Medulla oblongata (tissue), 1 donor: ENCODE measurements around the gene GAPDHS.
A peak's percentile ranks its signal among the peaks of the same experiment; 100 is the strongest.

Experiments
- DNase-seq: peaks from one replicate; pipeline ENCODE4 v3.0.0-alpha.2; 2015; ENCODE audit errors: extremely low spot score

Gene GAPDHS

DNA sequence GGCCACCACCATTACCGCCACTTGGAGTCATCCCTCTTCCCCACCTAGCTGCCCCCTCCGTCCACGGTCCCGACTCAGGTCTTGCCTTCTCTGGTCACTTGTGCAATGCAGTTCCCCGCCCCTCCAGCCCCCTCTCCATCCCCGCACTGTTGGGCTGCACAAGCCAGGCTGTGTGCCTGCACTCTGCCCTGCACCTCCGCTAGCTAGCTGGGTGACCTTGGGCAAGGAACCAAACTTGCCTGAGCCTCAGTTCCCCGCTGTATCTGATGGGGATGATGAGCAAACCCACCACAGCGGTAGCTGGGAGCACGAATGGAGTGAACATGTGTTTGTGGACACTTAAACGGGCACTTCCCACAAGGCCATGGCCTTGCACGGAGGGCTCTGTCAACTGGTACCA, 6.6 kb downstream of the GAPDHS start:
- DNase-seq: no peak

GRCh38 chr19:35540356-35540927, 7.2 kb downstream of the GAPDHS start:
- DNase-seq: no peak

- no peak for DNase-seq
Observed at GRCh38 chr19:35542209-35542608, 9.0 kb downstream of the GAPDHS start.

DNA sequence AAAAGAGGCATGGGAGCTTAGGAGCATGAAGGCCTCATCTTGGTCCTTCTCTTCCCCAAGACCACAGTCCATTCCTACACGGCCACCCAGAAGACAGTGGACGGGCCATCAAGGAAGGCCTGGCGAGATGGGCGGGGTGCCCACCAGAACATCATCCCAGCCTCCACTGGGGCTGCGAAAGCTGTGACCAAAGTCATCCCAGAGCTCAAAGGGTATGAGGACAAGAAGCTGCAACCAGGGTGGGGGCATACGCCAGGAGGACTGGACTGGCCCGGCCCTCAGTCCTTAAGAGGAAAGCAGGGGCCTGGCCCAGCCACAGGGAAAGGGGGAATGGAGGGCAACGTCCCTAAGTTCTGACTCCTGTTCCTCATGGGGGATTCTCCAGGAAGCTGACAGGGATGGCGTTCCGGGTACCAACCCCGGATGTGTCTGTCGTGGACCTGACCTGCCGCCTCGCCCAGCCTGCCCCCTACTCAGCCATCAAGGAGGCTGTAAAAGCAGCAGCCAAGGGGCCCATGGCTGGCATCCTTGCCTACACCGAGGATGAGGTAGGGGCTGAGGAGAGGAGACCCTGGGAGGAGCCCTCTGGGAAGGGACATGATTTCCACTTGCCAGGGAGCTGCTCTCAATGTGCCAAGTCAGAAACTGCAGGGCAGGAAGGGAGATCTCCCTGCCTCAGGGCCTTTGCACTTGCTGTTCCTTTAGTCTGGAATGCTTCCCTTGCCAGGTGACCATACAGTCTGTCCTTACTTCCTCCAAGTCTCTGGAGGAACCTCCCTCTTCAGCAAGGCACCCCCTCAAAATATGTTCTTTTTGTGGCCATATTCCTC, 10.2 kb downstream of the GAPDHS start:
- no peak for DNase-seq

- no peak for DNase-seq
Observed at GRCh38 chr19:35544110-35544802, 11.0 kb downstream of the GAPDHS start.

- DNase-seq: peak; percentile 93
Observed at GRCh38 chr19:35545001-35545854, 12.0 kb downstream of the GAPDHS start, which contains the start of gene TMEM147. Gene TMEM147 (plus strand): TSS chr19:35545626. CDS start chr19:35545740, 114 bp downstream.

DNA sequence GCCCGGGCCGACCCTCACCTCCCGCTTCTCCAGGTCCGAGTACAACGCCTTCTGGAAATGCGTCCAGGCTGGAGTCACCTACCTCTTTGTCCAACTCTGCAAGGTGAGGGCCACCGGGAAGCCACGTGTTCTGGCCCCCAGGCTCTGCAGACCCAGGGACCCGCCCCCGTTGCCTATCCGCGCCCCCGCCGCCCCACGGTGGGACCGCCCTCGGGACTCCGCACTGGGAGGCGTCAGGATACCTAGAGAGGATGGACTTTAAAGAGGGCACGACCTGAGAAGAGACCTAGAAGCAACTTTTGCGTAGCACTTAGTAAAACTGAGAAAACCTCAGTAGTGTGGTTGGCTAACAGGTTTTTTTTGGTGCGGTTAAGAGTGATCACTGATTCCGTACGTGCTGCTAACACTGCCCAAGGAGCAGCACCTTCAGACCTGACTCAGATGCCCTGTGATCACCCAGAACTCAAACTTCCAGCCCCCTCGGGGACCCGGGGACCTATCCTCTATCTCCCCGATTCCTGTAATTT, 12.7 kb downstream of the GAPDHS start:
- no peak for DNase-seq

DNA sequence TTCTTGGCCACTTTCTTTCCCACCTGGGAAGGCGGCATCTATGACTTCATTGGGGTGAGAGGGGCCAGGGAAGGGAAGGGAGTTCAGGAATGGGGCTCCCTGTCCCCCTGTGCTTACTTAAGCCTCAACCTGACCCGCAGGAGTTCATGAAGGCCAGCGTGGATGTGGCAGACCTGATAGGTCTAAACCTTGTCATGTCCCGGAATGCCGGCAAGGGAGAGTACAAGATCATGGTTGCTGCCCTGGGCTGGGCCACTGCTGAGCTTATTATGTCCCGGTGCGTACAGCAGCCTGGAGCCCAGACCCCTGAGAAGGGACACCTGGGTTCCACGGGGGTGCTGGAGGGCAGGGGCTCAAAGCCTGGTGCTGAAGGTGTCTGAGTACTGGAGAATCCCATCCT, 13.3 kb downstream of the GAPDHS start:
- no peak for DNase-seq

DNA sequence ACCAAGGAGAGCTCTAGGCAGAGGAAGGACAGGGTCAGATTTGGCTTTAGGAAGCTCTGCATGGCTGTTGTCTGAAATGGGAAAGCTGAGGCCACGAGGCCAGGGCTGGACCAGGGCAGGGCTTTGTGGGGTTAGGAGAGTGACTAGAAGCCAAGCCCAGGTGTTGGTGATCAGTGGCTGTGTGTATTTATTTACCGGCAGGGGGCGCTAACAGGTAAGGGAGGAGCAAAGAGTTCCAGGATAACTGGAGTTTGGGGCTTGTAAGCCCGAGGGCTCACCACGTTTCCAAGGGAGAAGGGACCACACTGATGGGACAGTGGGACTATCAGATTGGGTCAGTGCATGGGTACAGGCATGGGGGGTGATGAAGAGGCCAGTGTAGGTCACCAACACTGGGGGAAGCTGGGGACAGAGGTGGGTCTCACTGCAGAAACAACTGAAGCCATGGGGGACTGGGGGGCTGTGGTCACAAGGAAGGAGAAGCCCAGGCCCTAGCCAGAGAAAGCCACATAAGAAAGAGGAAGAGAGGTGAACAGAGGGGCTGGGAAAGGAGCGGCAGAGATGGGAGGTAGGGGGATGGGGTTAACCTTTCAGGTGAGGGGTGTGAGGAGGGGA, 16.0 kb downstream of the GAPDHS start:
- peak; percentile 76 for DNase-seq

DNA sequence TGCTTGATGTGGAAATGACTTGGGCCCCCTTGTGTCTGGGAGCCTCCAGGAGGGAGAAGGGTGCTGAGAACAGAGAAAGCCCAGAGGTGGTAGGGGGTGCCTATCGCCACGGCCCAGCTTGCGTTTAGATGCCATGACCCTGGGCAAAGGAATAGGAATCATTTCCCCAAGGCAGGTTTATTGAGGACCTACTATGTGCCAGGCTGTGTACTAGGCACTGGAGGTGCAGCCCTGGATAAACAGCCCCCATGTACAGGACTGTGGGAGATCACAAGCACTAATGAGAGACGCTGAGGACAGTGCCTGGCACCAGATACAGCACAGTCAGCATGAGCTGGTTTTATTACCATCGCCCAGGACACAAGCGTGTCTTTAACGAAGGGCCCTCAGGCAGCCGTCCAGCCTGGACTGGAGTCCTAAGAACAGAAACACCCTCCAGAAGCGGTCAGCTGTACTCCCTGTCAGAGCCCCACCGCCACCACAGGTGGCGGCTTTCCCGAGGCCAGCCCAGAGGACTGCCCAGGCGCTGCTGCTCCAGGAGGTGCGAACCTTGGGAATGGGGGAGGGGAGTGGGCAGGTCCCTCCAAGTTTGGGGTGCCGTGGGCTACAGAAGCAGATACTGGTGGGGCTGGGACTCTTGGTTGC, 16.7 kb downstream of the GAPDHS start:
- DNase-seq: no peak

GRCh38 chr19:35551091-35551810, 18.0 kb downstream of the GAPDHS start:
- DNase-seq: no peak

GRCh38 chr19:35552534-35553384, 19.5 kb downstream of the GAPDHS start:
- no peak for DNase-seq

DNA sequence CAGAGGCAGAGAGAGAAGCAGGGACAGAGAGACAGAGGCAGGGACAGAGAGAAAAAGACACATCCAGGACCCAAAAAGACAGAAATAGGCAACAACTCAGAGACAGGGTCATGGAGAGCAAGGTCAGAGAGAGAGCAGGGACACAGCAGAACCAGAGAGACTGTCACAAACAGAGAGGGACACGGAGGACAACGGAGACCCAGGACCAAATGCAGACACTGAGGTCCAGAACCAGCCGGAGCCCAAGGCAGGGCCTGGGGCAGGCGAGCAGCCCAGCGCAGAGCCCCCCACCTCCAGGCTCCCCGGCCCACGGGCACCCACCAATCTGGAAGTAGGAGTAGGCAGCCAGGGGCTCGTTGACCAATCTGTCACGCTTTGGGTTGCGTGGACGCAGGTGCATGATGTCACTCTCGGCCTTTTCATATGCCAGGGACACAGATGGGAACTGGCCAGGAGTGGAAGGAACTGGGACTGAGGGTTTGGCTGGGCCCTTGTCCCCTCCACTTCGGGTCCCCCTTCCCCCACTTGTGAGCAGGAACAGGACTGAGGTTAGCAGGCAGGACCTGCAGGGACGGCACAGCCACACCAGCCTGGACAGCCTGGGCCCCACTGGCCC, 20.2 kb downstream of the GAPDHS start:
- no peak for DNase-seq

GRCh38 chr19:35554076-35554475, 20.8 kb downstream of the GAPDHS start:
- no peak for DNase-seq

DNA sequence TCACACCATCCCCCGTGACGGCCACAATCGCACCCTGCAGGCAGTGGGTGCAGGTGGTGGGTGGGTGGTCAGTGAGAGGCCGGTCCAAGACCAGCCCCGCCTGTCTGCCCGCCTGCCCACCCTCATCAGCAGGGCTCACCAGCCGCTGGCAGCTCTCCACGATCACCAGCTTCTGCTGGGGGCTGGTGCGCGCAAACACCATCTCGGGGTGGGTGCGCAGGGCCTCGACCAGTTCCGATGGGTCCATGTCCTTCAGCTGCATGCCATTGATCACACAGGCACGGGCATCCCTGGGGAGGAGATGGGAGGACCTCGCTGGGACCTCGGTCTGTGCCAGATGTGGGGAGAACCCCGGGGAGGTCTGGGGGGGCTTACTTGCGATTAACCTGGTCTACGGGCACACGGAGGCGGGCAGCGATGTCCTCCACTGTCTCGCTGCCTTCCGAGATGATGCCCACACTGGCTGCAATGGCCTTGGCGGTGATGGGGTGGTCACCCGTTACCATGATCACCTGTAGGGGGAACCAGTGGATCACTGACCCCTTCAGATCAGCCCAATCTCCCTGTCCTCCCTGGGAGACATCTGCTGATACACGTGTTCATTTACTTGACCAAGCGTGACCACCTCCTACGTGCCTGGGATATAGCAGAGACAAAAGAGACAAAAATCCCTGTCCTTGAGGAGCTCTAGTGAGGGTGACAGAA, 22.2 kb downstream of the GAPDHS start:
- DNase-seq: no peak

DNA sequence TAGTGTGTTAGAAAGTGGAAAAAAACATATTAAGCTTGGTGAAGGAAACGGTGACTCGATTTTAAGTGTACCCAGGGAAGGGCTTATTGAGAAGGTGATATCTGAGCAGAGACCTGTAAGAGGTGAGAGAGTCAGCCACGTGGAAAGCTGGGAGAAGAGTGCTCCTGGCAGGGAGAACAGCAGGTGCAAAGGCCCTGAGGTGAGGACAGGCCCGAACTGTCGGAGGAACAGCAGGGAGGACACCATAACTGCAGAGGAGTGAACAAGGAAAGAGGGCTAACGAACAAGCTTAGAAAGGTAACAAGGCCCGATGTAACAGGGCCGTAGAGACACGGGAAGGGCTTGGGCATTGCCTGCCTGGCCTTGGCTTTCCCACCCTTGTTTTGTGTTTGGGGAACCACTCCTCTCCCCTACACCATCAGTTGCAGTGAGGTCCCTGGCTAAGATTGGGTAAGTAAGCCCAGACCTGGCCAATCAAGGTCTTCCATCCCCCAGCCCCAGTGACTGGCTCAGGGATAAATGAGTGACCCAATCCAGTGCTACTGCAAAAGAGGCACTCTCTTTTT, 22.9 kb downstream of the GAPDHS start:
- no peak for DNase-seq

- DNase-seq: no peak
Observed at GRCh38 chr19:35556846-35557538, 23.7 kb downstream of the GAPDHS start.
